ENCODE results near the gene BRSK2. TPM values are rescaled to one million over a fixed set of nuclear protein-coding genes. Genes with fewer than 3 reads are reported as not detected.

BRSK2 gene
- total and polyA plus RNA-seq, 5 donors, result 0.61 to 2.3 (median 2.1) TPM

- 95% methylated on average over 12 of the region's 12 CpGs for WGBS
Measured at GRCh38 chr11:1440496-1440895, 50.8 kb downstream of the BRSK2 start.

GRCh38 chr11:1442163-1442562, 52.4 kb downstream of the BRSK2 start:
- ATAC-seq (no peak), DNase-seq (no peak)
- Histone ChIP-seq H3K9me3 (ENCODE audit: control insufficient read depth, low read length) (no peaks in the 10 kb centered on the region), H3K4me1 (ENCODE audit: control insufficient read depth, insufficient read depth, low read length) (peaks cover 2% of the 10 kb centered on the region), H3K4me3 (ENCODE audit: low read length) (no peak overlapping the region), H3K27me3 (ENCODE audit: control insufficient read depth, insufficient read depth) (no peaks in the 10 kb centered on the region), H3K27ac (ENCODE audit: low read length) (no peak overlapping the region)
- intact Hi-C loops (cut with DNase I), result no loop called here
- 29% methylated on average over 9 of the region's 9 CpGs for WGBS

More at GRCh38 chr11:1440496-1440895, 50.8 kb downstream of the BRSK2 start:
- Histone ChIP-seq H3K9me3 (ENCODE audit: control insufficient read depth, low read length) (no peaks in the 10 kb centered on the region), H3K4me1 (ENCODE audit: control insufficient read depth, insufficient read depth, low read length) (peaks cover 2% of the 10 kb centered on the region), H3K27ac (ENCODE audit: low read length) (no peak overlapping the region), H3K27me3 (ENCODE audit: control insufficient read depth, insufficient read depth) (no peaks in the 10 kb centered on the region), H3K4me3 (ENCODE audit: low read length) (no peak overlapping the region)
- intact Hi-C loops (cut with DNase I), result no loop called here
- DNase-seq, result no peak
- ATAC-seq, result no peak

- Histone ChIP-seq H3K4me1 (ENCODE audit: control insufficient read depth, insufficient read depth, low read length) (no peaks in the 10 kb centered on the region), H3K27me3 (ENCODE audit: control insufficient read depth, insufficient read depth) (no peaks in the 10 kb centered on the region), H3K27ac (ENCODE audit: low read length) (no peak overlapping the region), H3K4me3 (ENCODE audit: low read length) (no peak overlapping the region), H3K9me3 (ENCODE audit: control insufficient read depth, low read length) (no peaks in the 10 kb centered on the region)
- intact Hi-C loops (cut with DNase I), result no loop called here
- 82% methylated on average over 28 of the region's 28 CpGs for WGBS
- no peak for DNase-seq
- no peak for ATAC-seq
Measured at GRCh38 chr11:1442807-1443366, 53.2 kb downstream of the BRSK2 start.

- ATAC-seq (no peak), DNase-seq (no peak)
- intact Hi-C loops (cut with DNase I), result no loop called here
- H3K4me1 ChIP-seq (ENCODE audit: control insufficient read depth, insufficient read depth, low read length), result no peaks in the 10 kb centered on the region
- no peak overlapping the region for H3K27ac ChIP-seq (ENCODE audit: low read length)
- no peak overlapping the region for H3K4me3 ChIP-seq (ENCODE audit: low read length)
- H3K9me3 ChIP-seq (ENCODE audit: control insufficient read depth, low read length), result no peaks in the 10 kb centered on the region
- no peaks in the 10 kb centered on the region for H3K27me3 ChIP-seq (ENCODE audit: control insufficient read depth, insufficient read depth)
- WGBS, result 84% methylated on average over 9 of the region's 9 CpGs
Measured at GRCh38 chr11:1443737-1444136, 54.0 kb downstream of the BRSK2 start.

GRCh38 chr11:1444321-1444720, 54.6 kb downstream of the BRSK2 start:
- no peak for ATAC-seq
- H3K4me1 ChIP-seq (ENCODE audit: control insufficient read depth, insufficient read depth, low read length), result no peaks in the 10 kb centered on the region
- no peak overlapping the region for H3K4me3 ChIP-seq (ENCODE audit: low read length)
- intact Hi-C loops (cut with DNase I), result no loop called here
- no peaks in the 10 kb centered on the region for H3K27me3 ChIP-seq (ENCODE audit: control insufficient read depth, insufficient read depth)
- 73% methylated on average over 11 of the region's 11 CpGs for WGBS
- no peak overlapping the region for H3K27ac ChIP-seq (ENCODE audit: low read length)
- H3K9me3 ChIP-seq (ENCODE audit: control insufficient read depth, low read length), result no peaks in the 10 kb centered on the region
- DNase-seq, result no peak

GRCh38 chr11:1444823-1445422, 55.2 kb downstream of the BRSK2 start:
- no peaks in the 10 kb centered on the region for H3K9me3 ChIP-seq (ENCODE audit: control insufficient read depth, low read length)
- 80% methylated on average over 32 of the region's 32 CpGs for WGBS
- no peaks in the 10 kb centered on the region for H3K27me3 ChIP-seq (ENCODE audit: control insufficient read depth, insufficient read depth)
- no peak overlapping the region for H3K4me3 ChIP-seq (ENCODE audit: low read length)
- intact Hi-C loops (cut with DNase I), result no loop called here
- no peak overlapping the region for H3K27ac ChIP-seq (ENCODE audit: low read length)
- ATAC-seq, result no peak
- no peak for DNase-seq
- no peaks in the 10 kb centered on the region for H3K4me1 ChIP-seq (ENCODE audit: control insufficient read depth, insufficient read depth, low read length)

- intact Hi-C loops (cut with DNase I), result no loop called here
- ATAC-seq (no peak), DNase-seq (no peak)
- no peak overlapping the region for H3K4me3 ChIP-seq (ENCODE audit: low read length)
- 90% methylated on average over 30 of the region's 30 CpGs for WGBS
- H3K4me1 ChIP-seq (ENCODE audit: control insufficient read depth, insufficient read depth, low read length), result no peaks in the 10 kb centered on the region
- H3K27me3 ChIP-seq (ENCODE audit: control insufficient read depth, insufficient read depth), result no peaks in the 10 kb centered on the region
- no peaks in the 10 kb centered on the region for H3K9me3 ChIP-seq (ENCODE audit: control insufficient read depth, low read length)
- H3K27ac ChIP-seq (ENCODE audit: low read length), result no peak overlapping the region
Measured at GRCh38 chr11:1445741-1446445, 56.2 kb downstream of the BRSK2 start.

GRCh38 chr11:1446623-1447022, 56.9 kb downstream of the BRSK2 start:
- Histone ChIP-seq H3K27me3 (ENCODE audit: control insufficient read depth, insufficient read depth) (no peaks in the 10 kb centered on the region), H3K4me3 (ENCODE audit: low read length) (no peak overlapping the region), H3K9me3 (ENCODE audit: control insufficient read depth, low read length) (no peaks in the 10 kb centered on the region), H3K27ac (ENCODE audit: low read length) (no peak overlapping the region), H3K4me1 (ENCODE audit: control insufficient read depth, insufficient read depth, low read length) (no peaks in the 10 kb centered on the region)
- 76% methylated on average over 9 of the region's 9 CpGs for WGBS
- intact Hi-C loops (cut with DNase I), result no loop called here
- ATAC-seq (no peak), DNase-seq (no peak)

GRCh38 chr11:1447845-1448825, 58.4 kb downstream of the BRSK2 start:
- WGBS, result 86% methylated on average over 49 of the region's 49 CpGs
- H3K9me3 ChIP-seq (ENCODE audit: control insufficient read depth, low read length), result no peaks in the 10 kb centered on the region
- no peak overlapping the region for H3K4me3 ChIP-seq (ENCODE audit: low read length)
- intact Hi-C loops (cut with DNase I), result no loop called here
- no peak overlapping the region for H3K27ac ChIP-seq (ENCODE audit: low read length)
- no peaks in the 10 kb centered on the region for H3K4me1 ChIP-seq (ENCODE audit: control insufficient read depth, insufficient read depth, low read length)
- DNase-seq (no peak), ATAC-seq (no peak)
- H3K27me3 ChIP-seq (ENCODE audit: control insufficient read depth, insufficient read depth), result no peaks in the 10 kb centered on the region

- ATAC-seq (no peak), DNase-seq (no peak)
- no peaks in the 10 kb centered on the region for H3K9me3 ChIP-seq (ENCODE audit: control insufficient read depth, low read length)
- H3K27me3 ChIP-seq (ENCODE audit: control insufficient read depth, insufficient read depth), result no peaks in the 10 kb centered on the region
- intact Hi-C loops (cut with DNase I), result no loop called here
- H3K4me3 ChIP-seq (ENCODE audit: low read length), result no peak overlapping the region
- no peak overlapping the region for H3K27ac ChIP-seq (ENCODE audit: low read length)
- WGBS, result 70% methylated on average over 24 of the region's 24 CpGs
- no peaks in the 10 kb centered on the region for H3K4me1 ChIP-seq (ENCODE audit: control insufficient read depth, insufficient read depth, low read length)
Measured at GRCh38 chr11:1448882-1449281, 59.1 kb downstream of the BRSK2 start.

Measured in right cardiac atrium (tissue), 5 donors.